HG03108 (cell line): ENCODE data around the gene TMEM127.
"Not testable (repeated sequence)": the region's sequence is repeated elsewhere in the genome, so short reads cannot be mapped to it uniquely, and the experiment has no call there.

ENCODE experiments used
- ATAC-seq: cut with Tn5 transposase; IDR thresholded peaks from one replicate; pipeline ENCODE4 v1.9.1; 2021; ENCODE audit warnings: moderate library complexity; ENCODE audit not compliant: unreplicated experiment

TMEM127 gene

GRCh38 chr2:96241900-96242611 lies 23.7 kb downstream of the TMEM127 start:
- ATAC-seq = peak; percentile 93

GRCh38 chr2:96241227-96241626 lies 24.6 kb downstream of the TMEM127 start:
- ATAC-seq = no peak

GRCh38 chr2:96240341-96241038 lies 25.3 kb downstream of the TMEM127 start:
- ATAC-seq = no peak

GRCh38 chr2:96239745-96240264 lies 26.0 kb downstream of the TMEM127 start:
- no peak for ATAC-seq

GRCh38 chr2:96239091-96239490 lies 26.7 kb downstream of the TMEM127 start:
- no peak for ATAC-seq

GRCh38 chr2:96238266-96238665 lies 27.5 kb downstream of the TMEM127 start:
- no peak for ATAC-seq

- no peak for ATAC-seq
Measured at GRCh38 chr2:96236882-96237281, 28.9 kb downstream of the TMEM127 start.

- ATAC-seq = peak; percentile 89
Measured at GRCh38 chr2:96233880-96234316, 31.9 kb downstream of the TMEM127 start.

GRCh38 chr2:96233436-96233835 lies 32.4 kb downstream of the TMEM127 start:
- ATAC-seq = no peak

GRCh38 chr2:96231316-96231715 lies 34.5 kb downstream of the TMEM127 start:
- no peak for ATAC-seq

GRCh38 chr2:96225016-96225533 lies 40.7 kb downstream of the TMEM127 start:
- peak; percentile 74 for ATAC-seq

GRCh38 chr2:96221106-96221505 lies 44.7 kb downstream of the TMEM127 start:
- not testable (repeated sequence) for ATAC-seq

- not testable (repeated sequence) for ATAC-seq
Measured at GRCh38 chr2:96219959-96220358, 45.8 kb downstream of the TMEM127 start.

- no peak for ATAC-seq
Measured at GRCh38 chr2:96218508-96219131, 47.2 kb downstream of the TMEM127 start.

- ATAC-seq = no peak
Measured at GRCh38 chr2:96214554-96214953, 51.2 kb downstream of the TMEM127 start.

GRCh38 chr2:96213379-96213778 lies 52.4 kb downstream of the TMEM127 start:
- no peak for ATAC-seq

GRCh38 chr2:96212339-96212738 lies 53.5 kb downstream of the TMEM127 start:
- ATAC-seq = no peak

- no peak for ATAC-seq
Measured at GRCh38 chr2:96209729-96210085, 56.1 kb downstream of the TMEM127 start.

- ATAC-seq = no peak
Measured at GRCh38 chr2:96209011-96209728, 56.6 kb downstream of the TMEM127 start.

GRCh38 chr2:96208143-96209010 lies 57.4 kb downstream of the TMEM127 start, which contains the start of gene STARD7:
Gene STARD7 (minus strand): TSS chr2:96208827. CDS start chr2:96208434, 393 bp downstream.
- ATAC-seq = peak; percentile 83
